Testis (tissue), 2 donors: ENCODE measurements around the gene GJB5.

Source experiments
- CTCF ChIP-seq, 3 experiments: fragments of 450-650 bp in 2 of 3; fragments of 200-600 bp in 1 of 3; sonication (generic) in 1 of 3; IDR thresholded peaks; one replicate each; pipeline ENCODE4 v1.5.1; 2016 to 2019; ENCODE audit warnings: antibody characterized with exemption in 3 of 3, mild to moderate bottlenecking in 2 of 3, moderate library complexity in 1 of 3
- POLR2A ChIP-seq: fragments of 450-650 bp; IDR thresholded peaks from one replicate; pipeline ENCODE4 v1.6.1; 2017; ENCODE audit warnings: antibody characterized with exemption, mild to moderate bottlenecking, moderate library complexity

- TF ChIP-seq CTCF (IDR thresholded peaks at IDR 0.05): no peak
- TF ChIP-seq POLR2A: no peak
These were observed 31.1 kb downstream of the GJB5 start for GRCh38 chr1:34785875-34786470.
